ENCODE measurements around the gene HSPA14.

GRCh38 chr10:14916600-14916999, 78.5 kb downstream of the HSPA14 start:
- TF ChIP-seq ZFP30 (CRISPR knock-in tag; IDR thresholded peaks at IDR 0.05) (no peak), RARB (CRISPR knock-in tag; IDR thresholded peaks at IDR 0.05) (no peak), ESRRG (CRISPR knock-in tag; IDR thresholded peaks at IDR 0.05) (no peak), TCF4 (CRISPR knock-in tag; IDR thresholded peaks at IDR 0.05; ENCODE audit: borderline replicate concordance) (no peak), ZNF8 (CRISPR knock-in tag; IDR thresholded peaks at IDR 0.05) (no peak), ZFP3 (CRISPR knock-in tag; IDR thresholded peaks at IDR 0.05) (no peak), PPARA (CRISPR knock-in tag; IDR thresholded peaks at IDR 0.05; ENCODE audit: borderline replicate concordance) (no peak), TOX (CRISPR knock-in tag; IDR thresholded peaks at IDR 0.05; ENCODE audit: borderline replicate concordance) (no peak), ARNTL (CRISPR knock-in tag; IDR thresholded peaks at IDR 0.05; ENCODE audit: borderline replicate concordance, low read depth) (no peak), CREB5 (CRISPR knock-in tag; IDR thresholded peaks at IDR 0.05; ENCODE audit: low read depth) (no peak)
- TF ChIP-seq, protein P1, sequence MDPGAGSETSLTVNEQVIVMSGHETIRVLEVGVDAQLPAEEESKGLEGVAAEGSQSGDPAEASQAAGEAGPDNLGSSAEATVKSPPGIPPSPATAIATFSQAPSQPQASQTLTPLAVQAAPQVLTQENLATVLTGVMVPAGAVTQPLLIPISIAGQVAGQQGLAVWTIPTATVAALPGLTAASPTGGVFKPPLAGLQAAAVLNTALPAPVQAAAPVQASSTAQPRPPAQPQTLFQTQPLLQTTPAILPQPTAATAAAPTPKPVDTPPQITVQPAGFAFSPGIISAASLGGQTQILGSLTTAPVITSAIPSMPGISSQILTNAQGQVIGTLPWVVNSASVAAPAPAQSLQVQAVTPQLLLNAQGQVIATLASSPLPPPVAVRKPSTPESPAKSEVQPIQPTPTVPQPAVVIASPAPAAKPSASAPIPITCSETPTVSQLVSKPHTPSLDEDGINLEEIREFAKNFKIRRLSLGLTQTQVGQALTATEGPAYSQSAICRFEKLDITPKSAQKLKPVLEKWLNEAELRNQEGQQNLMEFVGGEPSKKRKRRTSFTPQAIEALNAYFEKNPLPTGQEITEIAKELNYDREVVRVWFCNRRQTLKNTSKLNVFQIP (CRISPR knock-in tag; IDR thresholded peaks at IDR 0.05; ENCODE audit: borderline replicate concordance, low read depth) = no peak
- TF ChIP-seq, protein P2, sequence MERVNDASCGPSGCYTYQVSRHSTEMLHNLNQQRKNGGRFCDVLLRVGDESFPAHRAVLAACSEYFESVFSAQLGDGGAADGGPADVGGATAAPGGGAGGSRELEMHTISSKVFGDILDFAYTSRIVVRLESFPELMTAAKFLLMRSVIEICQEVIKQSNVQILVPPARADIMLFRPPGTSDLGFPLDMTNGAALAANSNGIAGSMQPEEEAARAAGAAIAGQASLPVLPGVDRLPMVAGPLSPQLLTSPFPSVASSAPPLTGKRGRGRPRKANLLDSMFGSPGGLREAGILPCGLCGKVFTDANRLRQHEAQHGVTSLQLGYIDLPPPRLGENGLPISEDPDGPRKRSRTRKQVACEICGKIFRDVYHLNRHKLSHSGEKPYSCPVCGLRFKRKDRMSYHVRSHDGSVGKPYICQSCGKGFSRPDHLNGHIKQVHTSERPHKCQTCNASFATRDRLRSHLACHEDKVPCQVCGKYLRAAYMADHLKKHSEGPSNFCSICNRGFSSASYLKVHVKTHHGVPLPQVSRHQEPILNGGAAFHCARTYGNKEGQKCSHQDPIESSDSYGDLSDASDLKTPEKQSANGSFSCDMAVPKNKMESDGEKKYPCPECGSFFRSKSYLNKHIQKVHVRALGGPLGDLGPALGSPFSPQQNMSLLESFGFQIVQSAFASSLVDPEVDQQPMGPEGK (CRISPR knock-in tag; IDR thresholded peaks at IDR 0.05; ENCODE audit: borderline replicate concordance) = no peak
- TF ChIP-seq, protein P3, sequence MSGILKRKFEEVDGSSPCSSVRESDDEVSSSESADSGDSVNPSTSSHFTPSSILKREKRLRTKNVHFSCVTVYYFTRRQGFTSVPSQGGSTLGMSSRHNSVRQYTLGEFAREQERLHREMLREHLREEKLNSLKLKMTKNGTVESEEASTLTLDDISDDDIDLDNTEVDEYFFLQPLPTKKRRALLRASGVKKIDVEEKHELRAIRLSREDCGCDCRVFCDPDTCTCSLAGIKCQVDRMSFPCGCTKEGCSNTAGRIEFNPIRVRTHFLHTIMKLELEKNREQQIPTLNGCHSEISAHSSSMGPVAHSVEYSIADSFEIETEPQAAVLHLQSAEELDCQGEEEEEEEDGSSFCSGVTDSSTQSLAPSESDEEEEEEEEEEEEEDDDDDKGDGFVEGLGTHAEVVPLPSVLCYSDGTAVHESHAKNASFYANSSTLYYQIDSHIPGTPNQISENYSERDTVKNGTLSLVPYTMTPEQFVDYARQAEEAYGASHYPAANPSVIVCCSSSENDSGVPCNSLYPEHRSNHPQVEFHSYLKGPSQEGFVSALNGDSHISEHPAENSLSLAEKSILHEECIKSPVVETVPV (CRISPR knock-in tag; IDR thresholded peaks at IDR 0.05) = no peak
